Mesendoderm (in vitro differentiated cells): ENCODE data around the gene OR7C1.
A peak's percentile ranks its signal among the peaks of the same experiment; 100 is the strongest.
"Not testable (repeated sequence)": the region's sequence is repeated elsewhere in the genome, so short reads cannot be mapped to it uniquely, and the experiment has no call there.

ENCODE experiments used
- DNase-seq: peaks from one replicate; pipeline ENCODE4 v3.0.0; 2013
- H2AK5ac ChIP-seq: 2 replicates; pipeline ENCODE4 v1.6.1; 2013; ENCODE audit warnings: low read length, inconsistent platforms
- H2BK120ac ChIP-seq: 2 replicates; pipeline ENCODE4 v1.6.1; 2013; ENCODE audit warnings: low read depth, mild to moderate bottlenecking, low read length, moderate library complexity, mixed read lengths
- H2BK15ac ChIP-seq: replicated peaks from 2 replicates; pipeline ENCODE4 v1.6.1; 2013; ENCODE audit warnings: low read depth, mild to moderate bottlenecking, moderate library complexity
- H2BK5ac ChIP-seq: 2 replicates; pipeline ENCODE4 v1.6.1; 2013; ENCODE audit warnings: low read length, inconsistent platforms
- H3K18ac ChIP-seq: 2 replicates; pipeline ENCODE4 v1.6.1; 2013; ENCODE audit warnings: mild to moderate bottlenecking, low read length, mixed read lengths
- H3K23ac ChIP-seq: one replicate; pipeline ENCODE4 v1.6.1; 2013; ENCODE audit warnings: low read length
- H3K27ac ChIP-seq: 2 replicates; pipeline ENCODE4 v1.5.1; 2013; ENCODE audit warnings: low read depth, mild to moderate bottlenecking, inconsistent platforms, low read length, moderate library complexity
- H3K27me3 ChIP-seq: 2 replicates; pipeline ENCODE4 v1.6.1; 2013; ENCODE audit warnings: low read length, control low read depth, mild to moderate bottlenecking, inconsistent platforms; ENCODE audit not compliant: insufficient read depth, poor library complexity
- H3K36me3 ChIP-seq: 2 replicates; pipeline ENCODE4 v1.6.1; 2013; ENCODE audit warnings: low read length, inconsistent platforms; ENCODE audit not compliant: control insufficient read depth, insufficient read depth
- H3K4ac ChIP-seq: one replicate; pipeline ENCODE4 v1.6.1; 2013; ENCODE audit warnings: low read depth, mild to moderate bottlenecking, low read length, moderate library complexity
- H3K4me1 ChIP-seq: 2 replicates; pipeline ENCODE4 v1.6.1; 2013; ENCODE audit warnings: low read depth, low read length, inconsistent platforms; ENCODE audit not compliant: control insufficient read depth
- H3K4me2 ChIP-seq: 2 replicates; pipeline ENCODE4 v1.6.1; 2013; ENCODE audit warnings: low read length
- H3K4me3 ChIP-seq: 2 replicates; pipeline ENCODE4 v1.5.1; 2013; ENCODE audit warnings: mild to moderate bottlenecking, low read length
- H3K56ac ChIP-seq: one replicate; pipeline ENCODE4 v1.6.1; 2013; ENCODE audit warnings: low read length
- H3K79me1 ChIP-seq: 2 replicates; pipeline ENCODE4 v1.6.1; 2013; ENCODE audit warnings: low read length, inconsistent platforms
- H3K79me2 ChIP-seq: 2 replicates; pipeline ENCODE4 v1.6.1; 2013; ENCODE audit warnings: mild to moderate bottlenecking, low read length; ENCODE audit not compliant: control insufficient read depth, insufficient read depth
- H3K9ac ChIP-seq: 2 replicates; pipeline ENCODE4 v1.6.1; 2013; ENCODE audit warnings: low read length, inconsistent platforms
- H4K5ac ChIP-seq: one replicate; pipeline ENCODE4 v1.6.1; 2013; ENCODE audit warnings: low read length
- H4K8ac ChIP-seq: one replicate; pipeline ENCODE4 v1.6.1; 2013; ENCODE audit warnings: low read depth, mild to moderate bottlenecking, control low read depth, low read length, moderate library complexity
- WGBS: extraction: QIAGEN DNeasy Blood & Tissue Kit; methylation state at CpG from one replicate; pipeline ENCODE4 v1.1.7; 2013; ENCODE audit warnings: low lambda C conversion rate, missing lambda C conversion rate; ENCODE audit not compliant: insufficient coverage; ENCODE audit errors: extremely low coverage; 5-methylcytosine and 5-hydroxymethylcytosine counted together

The OR7C1 gene

GRCh38 chr19:14778110-14778845 lies 56.7 kb downstream of the OR7C1 start, which contains the start of gene ADGRE2:
TSS of gene ADGRE2 (minus strand) at chr19:14778560. CDS start at chr19:14776756, 1,804 bp downstream.
- H3K4ac ChIP-seq, H3K18ac ChIP-seq, H3K23ac ChIP-seq, H3K36me3 ChIP-seq, H2BK15ac ChIP-seq, H3K79me2 ChIP-seq, H4K8ac ChIP-seq, H3K56ac ChIP-seq, H2BK5ac ChIP-seq, H4K5ac ChIP-seq, H2BK120ac ChIP-seq, H3K27ac ChIP-seq, H3K27me3 ChIP-seq, H2AK5ac ChIP-seq, H3K4me2 ChIP-seq, H3K4me1 ChIP-seq, H3K4me3 ChIP-seq, DNase-seq, H3K79me1 ChIP-seq, H3K9ac ChIP-seq: not testable (repeated sequence)
- no CpG with 5 or more reads among the region's 12 CpGs for WGBS

GRCh38 chr19:14777645-14778044 lies 57.3 kb downstream of the OR7C1 start:
- not testable (repeated sequence) for H3K4me2 ChIP-seq, H2BK120ac ChIP-seq, H2BK15ac ChIP-seq, H3K18ac ChIP-seq, H3K4me1 ChIP-seq, H3K9ac ChIP-seq, H4K5ac ChIP-seq, H3K4ac ChIP-seq, H3K27ac ChIP-seq, H3K27me3 ChIP-seq, H3K79me2 ChIP-seq, DNase-seq, H3K36me3 ChIP-seq, H3K4me3 ChIP-seq, H2AK5ac ChIP-seq, H2BK5ac ChIP-seq, H3K56ac ChIP-seq, H3K79me1 ChIP-seq, H4K8ac ChIP-seq, H3K23ac ChIP-seq
- no CpG with 5 or more reads among the region's 4 CpGs for whole genome bisulfite sequencing

GRCh38 chr19:14775869-14776586 lies 59.0 kb downstream of the OR7C1 start:
- Histone ChIP-seq H2BK120ac (no peak overlapping the region), H3K56ac (peak overlapping the region; percentile 25), H4K8ac (no peak overlapping the region), H3K4me2 (peak overlapping the region; percentile 68), H3K23ac (no peak overlapping the region), H3K27ac (no peak overlapping the region), H3K27me3 (no peaks in the 10 kb centered on the region), H3K9ac (peak overlapping the region; percentile 42), H3K36me3 (no peaks in the 10 kb centered on the region), H2AK5ac (no peak overlapping the region), H3K4me1 (no peaks in the 10 kb centered on the region), H2BK15ac (no peak overlapping the region), H3K4ac (no peak overlapping the region), H3K79me2 (no peaks in the 10 kb centered on the region), H3K4me3 (peak overlapping the region; percentile 20), H4K5ac (no peak overlapping the region), H3K18ac (no peak overlapping the region), H2BK5ac (no peak overlapping the region), H3K79me1 (no peaks in the 10 kb centered on the region)
- no peak for DNase-seq
- no CpG with 5 or more reads among the region's 22 CpGs for WGBS

- H2AK5ac ChIP-seq, H3K4me2 ChIP-seq, H4K5ac ChIP-seq, H3K36me3 ChIP-seq, H2BK120ac ChIP-seq, H3K18ac ChIP-seq, H3K79me1 ChIP-seq, H3K4me3 ChIP-seq, H3K27ac ChIP-seq, H2BK5ac ChIP-seq, H3K4ac ChIP-seq, H4K8ac ChIP-seq, H3K23ac ChIP-seq, H3K56ac ChIP-seq, H3K79me2 ChIP-seq, H3K4me1 ChIP-seq, DNase-seq, H2BK15ac ChIP-seq, H3K9ac ChIP-seq, H3K27me3 ChIP-seq: not testable (repeated sequence)
- no CpG with 5 or more reads among the region's 8 CpGs for WGBS
Measured at GRCh38 chr19:14775326-14775725, 59.7 kb downstream of the OR7C1 start.

GRCh38 chr19:14774373-14774772 lies 60.6 kb downstream of the OR7C1 start:
- no peak overlapping the region for H2BK5ac ChIP-seq
- no peak for DNase-seq
- H3K27ac ChIP-seq: no peak overlapping the region
- no peak overlapping the region for H2BK15ac ChIP-seq
- H4K5ac ChIP-seq: no peak overlapping the region
- no peak overlapping the region for H3K4me3 ChIP-seq
- H2AK5ac ChIP-seq: no peak overlapping the region
- no peak overlapping the region for H3K4me2 ChIP-seq
- H3K4me1 ChIP-seq: no peaks in the 10 kb centered on the region
- no peak overlapping the region for H4K8ac ChIP-seq
- no peak overlapping the region for H3K56ac ChIP-seq
- H3K79me2 ChIP-seq: no peaks in the 10 kb centered on the region
- H2BK120ac ChIP-seq: no peak overlapping the region
- H3K18ac ChIP-seq: no peak overlapping the region
- no peaks in the 10 kb centered on the region for H3K36me3 ChIP-seq
- no peak overlapping the region for H3K4ac ChIP-seq
- no peak overlapping the region for H3K9ac ChIP-seq
- H3K23ac ChIP-seq: no peak overlapping the region
- no CpG with 5 or more reads among the region's 10 CpGs for WGBS
- no peaks in the 10 kb centered on the region for H3K79me1 ChIP-seq
- H3K27me3 ChIP-seq: no peaks in the 10 kb centered on the region
